ENCODE data around the gene DUSP9.
"Not testable (repeated sequence)": the region's sequence is repeated elsewhere in the genome, so short reads cannot be mapped to it uniquely, and the experiment has no call there.

The DUSP9 gene

GRCh38 chrX:153673428-153674218 is 26.6 kb downstream of the DUSP9 start, which contains the start of gene PNCK:
PNCK (minus strand) TSS chrX:153673813; CDS start chrX:153673076, 737 bp downstream.
- no peak for FAIRE-seq

GRCh38 chrX:153674219-153674851 is 27.3 kb downstream of the DUSP9 start:
- no peak for FAIRE-seq

GRCh38 chrX:153681175-153681574 is 34.2 kb downstream of the DUSP9 start:
- FAIRE-seq = no peak

GRCh38 chrX:153683486-153683885 is 36.5 kb downstream of the DUSP9 start:
- FAIRE-seq = not testable (repeated sequence)

- FAIRE-seq = no peak
Observed at GRCh38 chrX:153684467-153685155, 37.6 kb downstream of the DUSP9 start.

- no peak for FAIRE-seq
Observed at GRCh38 chrX:153685156-153685536, 38.1 kb downstream of the DUSP9 start.

GRCh38 chrX:153685751-153686696 is 39.0 kb downstream of the DUSP9 start:
- no peak for FAIRE-seq

- FAIRE-seq = no peak
Observed at GRCh38 chrX:153686711-153687110, 39.7 kb downstream of the DUSP9 start.

GRCh38 chrX:153687121-153688039 is 40.4 kb downstream of the DUSP9 start, which contains the start of gene SLC6A8:
SLC6A8 (plus strand) TSS chrX:153687926; CDS start chrX:153688575, 649 bp downstream.
- FAIRE-seq = no peak

GRCh38 chrX:153688071-153688470 is 41.1 kb downstream of the DUSP9 start:
- no peak for FAIRE-seq

GRCh38 chrX:153688506-153688905 is 41.5 kb downstream of the DUSP9 start:
- no peak for FAIRE-seq

GRCh38 chrX:153688911-153689590 is 42.0 kb downstream of the DUSP9 start:
- FAIRE-seq = no peak

- no peak for FAIRE-seq
Observed at GRCh38 chrX:153689654-153690465, 42.9 kb downstream of the DUSP9 start.

GRCh38 chrX:153690466-153690865 is 43.5 kb downstream of the DUSP9 start:
- no peak for FAIRE-seq

GRCh38 chrX:153691032-153691827 is 44.2 kb downstream of the DUSP9 start:
- FAIRE-seq = not testable (repeated sequence)

- FAIRE-seq = no peak
Observed at GRCh38 chrX:153692003-153692402, 45.0 kb downstream of the DUSP9 start.

GRCh38 chrX:153692611-153693156 is 45.7 kb downstream of the DUSP9 start:
- no peak for FAIRE-seq

All from endometrium (tissue), 2 donors.